Omental fat pad (tissue), 4 donors: Measurements from ENCODE around the gene PTPRG. TPM values are rescaled to one million over a fixed set of nuclear protein-coding genes. Genes with fewer than 3 reads are reported as not detected.

Experiments
- ATAC-seq: fragments of 150-250 bp; one replicate; pipeline ENCODE4 v1.9.1; 2016; ENCODE audit warnings: mild to moderate bottlenecking, moderate library complexity; ENCODE audit not compliant: low FRiP score
- DNase-seq: peaks from one replicate; pipeline ENCODE4 v3.0.0-alpha.2; 2019; ENCODE audit warnings: low spot score
- CTCF ChIP-seq, 3 donors: fragments of 450-650 bp; IDR thresholded peaks; one replicate each; pipeline ENCODE4 v1.5.1; 2016 to 2017; ENCODE audit warnings: antibody characterized with exemption in 3 of 3, mild to moderate bottlenecking in 3 of 3, moderate library complexity in 2 of 3
- total RNA-seq, 4 donors: library from RNA; depleted of rRNA; stranded (reverse); fragments of >200 nt; gene quantifications; one replicate each; pipeline ENCODE4 v1.1.0, GENCODE V29; 2016

Gene PTPRG
- total RNA-seq, 4 donors from 2014 or later, result 90.0 to 172 (median 104) TPM

GRCh38 chr3:61899700-61900462 is 338.5 kb downstream of the PTPRG start:
- no peak for TF ChIP-seq CTCF (IDR thresholded peaks at IDR 0.05)
- no peak for DNase-seq
- no peak for ATAC-seq

GRCh38 chr3:61901496-61901895 is 340.1 kb downstream of the PTPRG start:
- DNase-seq, result no peak
- TF ChIP-seq CTCF (IDR thresholded peaks at IDR 0.05), result no peak
- ATAC-seq, result no peak

GRCh38 chr3:61901986-61902385 is 340.6 kb downstream of the PTPRG start:
- no peak for DNase-seq
- no peak for ATAC-seq
- TF ChIP-seq CTCF (IDR thresholded peaks at IDR 0.05), result no peak

- TF ChIP-seq CTCF (IDR thresholded peaks at IDR 0.05), result no peak
- no peak for DNase-seq
- ATAC-seq, result no peak
Observed at GRCh38 chr3:61903074-61903473, 341.7 kb downstream of the PTPRG start.

GRCh38 chr3:61903931-61904657 is 342.7 kb downstream of the PTPRG start:
- TF ChIP-seq CTCF (IDR thresholded peaks at IDR 0.05), result no peak
- DNase-seq, result no peak
- peak; percentile 44 for ATAC-seq

- no peak for TF ChIP-seq CTCF (IDR thresholded peaks at IDR 0.05)
- ATAC-seq (no peak), DNase-seq (no peak)
Observed at GRCh38 chr3:61907210-61907795, 345.9 kb downstream of the PTPRG start.
